HG02852 (cell line): ENCODE results near the gene CFAP141.

ENCODE experiments used
- ATAC-seq: cut with Tn5 transposase; IDR thresholded peaks from one replicate; pipeline ENCODE4 v1.9.1; 2021; ENCODE audit warnings: mild to moderate bottlenecking, moderate library complexity; ENCODE audit not compliant: unreplicated experiment

Gene CFAP141

DNA sequence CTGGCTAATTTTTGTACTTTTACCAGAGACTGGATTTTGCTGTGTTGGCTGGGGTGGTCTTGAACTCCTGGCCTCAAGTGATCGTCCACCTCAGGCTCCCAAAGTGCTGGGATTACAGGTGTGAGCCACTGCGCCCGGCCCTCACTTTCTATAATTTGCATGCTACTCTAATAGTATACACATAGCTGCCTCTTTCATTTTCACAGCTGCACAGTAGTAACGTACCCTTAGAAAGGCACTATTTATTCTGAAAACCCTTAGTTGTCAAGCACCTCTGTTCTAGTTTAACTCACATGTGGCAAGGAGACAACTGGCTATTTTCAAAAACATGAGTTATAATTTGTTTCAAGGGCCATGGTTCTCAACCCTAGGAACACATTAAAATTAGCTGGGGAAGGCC is 31.5 kb downstream of the CFAP141 start:
- no peak for ATAC-seq

DNA sequence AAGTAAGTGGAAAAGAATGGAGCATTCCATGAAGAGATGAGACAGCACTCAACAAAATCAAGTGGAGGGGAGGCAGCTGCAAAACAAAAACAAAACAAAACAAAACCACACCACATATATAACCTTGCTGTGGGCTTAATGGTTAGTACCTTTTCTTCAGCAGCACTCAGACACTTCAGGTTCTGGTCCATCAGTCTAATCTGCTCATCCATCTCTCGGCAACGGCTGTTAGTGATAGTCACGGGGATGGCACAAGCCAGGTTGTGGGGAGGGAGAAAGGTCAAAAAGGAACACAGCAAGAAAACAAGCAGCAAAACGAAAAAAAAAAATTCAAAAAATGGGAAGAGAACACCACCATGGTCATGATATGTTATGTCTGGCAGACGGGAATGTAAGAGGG is 34.3 kb downstream of the CFAP141 start:
- ATAC-seq: no peak

DNA sequence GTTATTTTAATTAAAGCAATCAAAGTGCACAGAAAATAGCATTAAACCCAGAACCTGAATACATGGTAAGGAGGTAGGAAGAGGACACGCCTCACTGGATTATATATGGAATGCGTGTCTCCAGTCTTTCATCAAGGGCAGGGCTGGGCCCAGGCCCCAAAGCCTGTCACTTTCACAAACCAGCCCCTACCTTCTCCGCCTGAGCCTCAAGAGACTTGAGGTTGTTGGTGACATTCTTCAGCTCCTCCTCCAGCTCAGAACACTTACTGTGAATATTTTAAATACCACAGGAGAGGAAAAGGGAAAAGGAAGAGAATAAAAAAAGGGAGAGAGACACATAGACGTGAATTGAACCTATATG is 34.9 kb downstream of the CFAP141 start:
- no peak for ATAC-seq

DNA sequence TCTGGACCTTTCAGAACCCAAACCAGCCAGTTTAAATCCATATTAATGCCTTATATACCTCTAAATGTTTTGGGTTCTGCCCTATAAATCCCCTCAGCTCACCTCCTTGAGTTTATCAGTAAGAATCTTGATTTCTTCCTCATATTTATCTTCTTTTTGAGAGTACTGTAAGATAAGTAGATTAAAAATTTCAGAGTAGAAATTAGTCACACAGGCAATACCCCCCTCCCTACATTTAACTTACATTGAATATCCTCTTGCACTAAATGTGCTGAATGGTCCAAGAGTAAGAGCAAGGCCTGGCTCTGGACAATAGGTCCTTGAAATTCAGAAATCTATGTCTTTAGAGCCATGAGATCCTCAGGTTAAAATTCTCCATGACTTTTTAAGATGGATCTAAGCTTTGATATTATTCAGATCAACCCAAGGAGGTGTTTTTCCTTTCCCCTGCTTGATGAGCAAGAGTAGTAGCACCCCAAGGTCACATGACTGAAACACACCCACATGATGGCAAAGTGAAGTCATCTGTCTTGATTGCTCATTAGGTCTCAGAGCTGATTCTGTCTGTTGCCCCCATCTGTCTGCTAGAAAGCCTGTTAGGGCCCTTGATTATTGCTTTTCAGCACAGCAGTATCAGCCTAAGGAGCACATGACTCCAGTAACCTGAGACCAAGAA is 35.4 kb downstream of the CFAP141 start:
- ATAC-seq: no peak

DNA sequence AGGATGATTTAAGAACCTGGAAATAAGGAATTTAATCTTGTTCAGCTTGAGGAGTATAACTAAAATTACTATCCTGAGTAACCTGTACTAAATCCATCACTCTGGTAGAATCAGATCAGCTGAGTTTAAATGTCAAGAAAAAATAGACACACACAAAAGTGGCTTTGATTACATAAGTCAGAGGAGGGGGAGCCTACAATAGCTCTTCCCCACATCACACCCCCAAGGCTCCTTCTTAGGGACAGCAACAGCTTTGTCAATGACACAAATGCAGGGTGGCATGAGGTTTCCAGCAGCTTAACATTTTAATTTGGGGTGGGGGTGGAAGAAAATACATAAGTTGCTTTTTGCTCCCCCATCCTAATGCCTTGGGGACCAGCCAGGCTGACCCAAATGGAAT is 38.7 kb downstream of the CFAP141 start:
- ATAC-seq: no peak

DNA sequence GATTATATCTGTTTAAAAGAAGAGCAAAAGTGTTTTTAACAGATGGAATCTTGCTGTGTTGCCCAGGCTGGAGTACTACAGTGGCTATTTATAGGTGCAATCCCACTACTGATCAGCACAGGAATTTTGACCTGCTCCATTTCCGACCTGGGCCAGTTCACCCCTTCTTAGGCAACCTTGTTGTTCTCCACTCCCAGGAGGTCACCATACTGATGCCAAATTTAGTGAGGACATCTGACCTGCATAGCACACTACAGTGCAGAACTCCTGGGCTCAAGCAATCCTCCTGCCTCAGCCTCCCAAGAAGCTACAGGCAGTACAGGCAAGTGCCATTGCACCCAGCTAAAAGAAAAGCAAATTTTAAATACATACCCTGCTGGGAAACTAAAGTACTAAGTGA is 39.9 kb downstream of the CFAP141 start:
- no peak for ATAC-seq

DNA sequence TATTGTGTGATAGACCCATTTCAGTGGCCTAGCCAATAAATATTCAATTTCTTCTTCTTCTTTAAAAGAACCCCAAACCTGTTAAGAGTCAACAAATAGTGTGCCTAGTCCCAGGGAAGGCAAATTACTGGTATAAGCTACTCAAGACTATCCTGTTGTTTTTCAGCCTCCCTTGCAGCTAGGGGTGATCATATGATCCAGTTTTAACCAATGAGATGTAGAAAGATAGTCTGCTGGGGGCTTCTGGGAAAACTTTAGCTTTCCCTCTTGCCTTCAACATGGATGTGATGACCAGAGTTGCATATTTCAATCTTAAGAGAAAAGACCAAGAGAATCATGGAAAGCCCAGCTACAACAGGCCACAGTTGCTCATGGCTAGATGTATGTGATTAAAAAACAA is 46.6 kb downstream of the CFAP141 start:
- ATAC-seq: no peak

DNA sequence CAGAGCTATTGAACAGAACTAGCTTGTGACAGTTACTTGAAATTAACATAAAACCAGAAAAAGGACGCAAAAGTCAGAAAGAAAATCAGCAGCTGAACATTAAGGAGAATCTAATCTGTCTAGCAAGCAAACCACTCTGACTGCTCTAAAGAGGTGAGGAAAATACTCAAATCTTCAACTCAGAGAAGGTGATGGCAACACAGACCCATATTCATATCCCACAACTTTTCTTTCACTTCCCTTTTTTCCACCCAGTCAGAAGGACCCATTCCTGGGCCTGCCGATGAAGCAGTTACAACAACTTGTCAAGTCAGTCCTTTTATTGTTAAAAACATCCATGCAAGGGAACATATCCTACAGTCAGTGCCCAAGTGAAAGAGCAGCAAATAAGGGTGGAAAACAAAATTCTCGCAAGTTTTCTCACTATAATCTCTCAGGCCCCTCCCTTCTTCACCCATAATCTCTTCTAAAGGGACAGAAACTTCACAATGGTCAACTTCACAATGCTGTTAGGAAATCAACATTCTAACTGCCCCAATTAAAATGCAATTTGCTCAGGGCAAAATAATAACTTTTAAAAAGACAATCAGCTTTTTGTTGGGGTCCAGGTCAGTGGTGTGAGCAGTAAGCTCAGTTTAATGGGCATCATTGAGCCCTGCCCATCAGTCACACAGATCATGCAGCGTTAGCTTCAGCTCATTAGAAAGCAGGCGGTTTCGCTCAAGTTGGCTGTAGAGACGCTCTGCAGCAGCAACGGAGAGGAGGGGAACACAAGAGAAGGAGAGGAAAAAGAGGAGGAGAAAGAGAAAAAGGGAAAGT is 47.6 kb downstream of the CFAP141 start:
- ATAC-seq: no peak

DNA sequence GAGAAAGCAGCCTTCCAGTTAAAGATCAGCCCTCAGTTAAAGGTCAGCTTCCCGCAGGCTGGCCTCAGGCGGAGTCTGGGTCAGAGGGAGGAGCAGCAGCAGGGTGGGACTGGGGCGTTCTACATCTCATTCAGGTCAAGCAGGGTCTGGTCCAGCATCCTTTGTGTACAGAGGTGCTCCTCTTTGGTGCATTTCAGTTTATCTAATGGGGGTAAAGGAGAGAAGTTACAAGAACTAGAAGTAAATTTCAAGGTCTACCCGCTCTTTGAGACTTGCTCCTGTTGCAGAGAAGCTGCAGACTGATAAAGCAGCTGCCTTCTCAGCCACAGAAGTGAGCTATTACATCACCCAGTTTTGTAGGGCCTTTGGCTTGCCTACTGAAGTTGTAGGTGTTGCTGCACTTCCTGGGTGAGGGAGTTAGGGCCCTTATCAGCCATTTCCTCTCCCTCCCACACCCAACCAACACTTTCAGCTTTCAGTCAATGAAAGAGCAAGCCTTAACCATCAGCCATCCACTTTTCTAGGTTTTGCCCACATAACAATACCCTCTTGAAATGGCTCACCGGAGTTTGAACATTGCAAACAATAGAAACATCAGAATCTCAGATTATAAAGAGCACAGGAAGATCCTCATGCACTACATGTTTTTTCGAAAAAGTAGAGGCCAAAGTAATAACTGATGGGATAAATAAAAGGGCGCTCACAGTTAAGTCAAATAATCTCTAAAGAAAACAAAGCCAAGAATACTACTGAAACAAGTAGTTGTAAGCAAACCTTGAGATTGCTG is 48.4 kb downstream of the CFAP141 start:
- ATAC-seq: peak; percentile 86

DNA sequence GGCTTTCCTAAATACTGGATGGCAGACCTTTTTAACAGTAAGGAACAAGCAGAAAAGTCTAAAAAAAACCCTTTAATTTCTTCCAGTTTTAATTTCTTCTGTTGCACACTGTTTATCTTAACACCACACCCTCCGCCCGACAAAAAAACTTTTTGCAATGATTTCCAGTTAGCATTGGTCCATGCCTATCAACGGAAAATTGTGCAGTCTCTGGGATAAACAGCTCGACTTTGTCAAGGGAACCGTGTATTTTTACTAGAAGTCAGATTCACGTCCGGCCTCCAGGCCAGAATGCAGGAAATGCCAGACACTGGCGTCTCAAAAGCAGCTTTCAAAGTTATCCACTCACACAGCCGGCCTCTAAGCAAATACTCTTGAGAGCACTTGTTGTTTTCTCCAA is 50.9 kb downstream of the CFAP141 start:
- no peak for ATAC-seq

DNA sequence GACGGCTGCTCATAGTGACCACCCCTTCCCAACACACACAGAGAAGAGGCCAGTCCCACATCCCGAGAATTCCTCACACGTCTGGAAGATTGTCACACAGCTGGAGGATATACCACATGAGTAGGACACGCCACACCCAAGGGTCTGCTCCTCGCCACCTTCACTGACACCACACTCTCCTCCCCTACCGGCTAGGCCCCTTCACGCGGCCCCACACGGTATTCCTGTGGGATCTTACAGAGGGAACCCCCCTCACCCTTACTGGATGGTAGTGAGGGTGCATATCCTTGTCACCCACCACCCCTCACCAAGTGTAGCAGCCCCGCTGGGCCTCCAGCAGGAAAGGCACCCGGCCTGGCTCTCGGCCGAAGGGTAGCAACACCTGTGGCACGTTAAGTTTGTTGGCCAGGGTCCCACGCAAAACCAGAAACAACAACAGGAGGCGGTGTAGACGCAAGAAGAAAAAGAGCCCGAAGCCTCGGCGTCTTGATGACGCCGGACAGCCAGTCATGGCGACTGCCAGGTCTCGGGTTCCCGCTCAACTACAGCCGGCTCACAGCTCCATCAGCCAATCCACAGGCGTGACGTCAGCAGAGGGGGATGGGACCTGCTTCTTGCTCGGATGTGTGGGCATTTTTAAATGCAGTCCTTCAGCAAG is 51.5 kb downstream of the CFAP141 start, which contains the start of gene NUP210L:
Gene NUP210L (minus strand): TSS at position 540 of the 658 bp plus-strand sequence.
- no peak for ATAC-seq

DNA sequence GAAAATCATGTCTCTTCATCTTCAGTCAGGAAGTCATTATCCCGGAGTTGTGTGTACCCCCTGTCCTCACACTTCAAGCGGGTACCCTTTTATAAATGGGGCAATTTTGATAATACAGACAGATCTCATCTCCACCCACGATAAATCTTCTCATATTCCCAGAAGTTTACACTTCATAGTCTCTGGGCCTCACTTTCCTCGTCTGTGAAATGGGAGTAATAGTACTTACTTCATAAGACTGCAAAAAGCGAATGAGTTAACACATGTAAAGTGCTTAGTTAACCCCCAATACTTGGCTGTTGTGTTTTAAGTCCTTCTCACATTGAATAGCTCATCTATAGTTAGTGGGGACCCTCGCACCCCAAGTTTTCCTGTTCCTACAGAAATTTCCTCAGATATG is 52.1 kb downstream of the CFAP141 start:
- no peak for ATAC-seq

DNA sequence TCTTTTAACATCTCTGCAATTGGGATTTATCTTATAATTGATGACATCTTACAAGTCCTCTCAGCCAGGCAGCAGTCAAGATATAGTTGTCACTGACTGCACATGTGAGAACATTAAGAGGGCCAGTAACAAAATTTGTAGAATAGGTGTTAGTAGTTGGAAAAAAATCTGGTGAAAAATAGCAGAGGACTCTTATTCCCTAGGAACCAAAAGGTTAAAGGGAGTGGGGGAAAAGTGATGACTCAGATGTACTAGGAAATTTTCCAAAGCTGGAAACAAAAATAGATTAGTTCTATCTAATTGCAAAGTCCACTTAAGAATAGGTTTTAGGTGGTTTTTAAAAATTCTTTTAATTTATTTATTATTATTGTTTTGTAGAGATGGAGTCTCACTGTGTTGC is 54.8 kb downstream of the CFAP141 start:
- no peak for ATAC-seq
